NCI-H226 (cell line): ENCODE measurements around the gene PSORS1C2.

Source experiments
- DNase-seq: peaks from one replicate; pipeline ENCODE4 v3.0.0-alpha.2; 2015

Gene PSORS1C2

GRCh38 chr6:31135710-31136109 is 3.2 kb downstream of the PSORS1C2 start:
- DNase-seq = no peak

GRCh38 chr6:31132806-31133205 is 6.1 kb downstream of the PSORS1C2 start:
- DNase-seq = no peak

GRCh38 chr6:31131595-31131994 is 7.3 kb downstream of the PSORS1C2 start:
- DNase-seq = no peak

- DNase-seq = no peak
These were observed 8.1 kb downstream of the PSORS1C2 start for GRCh38 chr6:31130751-31131150.

GRCh38 chr6:31129130-31129529 is 9.7 kb downstream of the PSORS1C2 start:
- no peak for DNase-seq

- peak; percentile 44 for DNase-seq
These were observed 10.7 kb downstream of the PSORS1C2 start for GRCh38 chr6:31128093-31128676.

- DNase-seq = peak; percentile 15
These were observed 12.3 kb downstream of the PSORS1C2 start for GRCh38 chr6:31126396-31127175.

GRCh38 chr6:31125586-31126363 is 13.1 kb downstream of the PSORS1C2 start:
- DNase-seq = peak; percentile 56

- DNase-seq = peak; percentile 45
These were observed 13.7 kb downstream of the PSORS1C2 start for GRCh38 chr6:31125162-31125561.

- peak; percentile 95 for DNase-seq
These were observed 15.8 kb downstream of the PSORS1C2 start for GRCh38 chr6:31122791-31123706.

- DNase-seq = no peak
These were observed 17.6 kb downstream of the PSORS1C2 start for GRCh38 chr6:31121131-31121790.

- no peak for DNase-seq
These were observed 18.5 kb downstream of the PSORS1C2 start, which contains the start of gene CDSN for GRCh38 chr6:31120151-31120915. TSS of gene CDSN (minus strand) at chr6:31120446. CDS start at chr6:31120419, 27 bp downstream.

- no peak for DNase-seq
These were observed 20.7 kb downstream of the PSORS1C2 start for GRCh38 chr6:31118178-31118577.

GRCh38 chr6:31116661-31117385 is 22.0 kb downstream of the PSORS1C2 start:
- DNase-seq = no peak

- DNase-seq = no peak
These were observed 22.8 kb downstream of the PSORS1C2 start for GRCh38 chr6:31115941-31116560.

- DNase-seq = peak; percentile 68
These were observed 23.7 kb downstream of the PSORS1C2 start for GRCh38 chr6:31114970-31115849.

GRCh38 chr6:31114541-31114878 is 24.4 kb downstream of the PSORS1C2 start, which contains the start of gene PSORS1C1:
TSS of gene PSORS1C1 (plus strand) at chr6:31114800. CDS start at chr6:31129633, 14,833 bp downstream.
- peak; percentile 95 for DNase-seq

GRCh38 chr6:31113861-31114540 is 24.9 kb downstream of the PSORS1C2 start:
- DNase-seq = no peak
